GM21576 (cell line): ENCODE measurements around the gene ZNF185.

Source experiments
- ATAC-seq: cut with Tn5 transposase; IDR thresholded peaks from one replicate; pipeline ENCODE4 v1.9.1; 2021; ENCODE audit warnings: mild to moderate bottlenecking, moderate library complexity; ENCODE audit not compliant: unreplicated experiment

ZNF185 gene

GRCh38 chrX:152897222-152898131, at the start of gene ZNF185:
Gene ZNF185, plus strand, starts transcription at chrX:152898067. Its CDS starts 16,423 bp downstream, at chrX:152914490.
- ATAC-seq, result no peak

GRCh38 chrX:152850465-152850864, 47.4 kb upstream of the ZNF185 start:
- no peak for ATAC-seq

GRCh38 chrX:152853986-152854385, 43.9 kb upstream of the ZNF185 start:
- ATAC-seq, result no peak

- ATAC-seq, result no peak
Observed at GRCh38 chrX:152861116-152861515, 36.8 kb upstream of the ZNF185 start.

- ATAC-seq, result no peak
Observed at GRCh38 chrX:152861826-152862225, 36.0 kb upstream of the ZNF185 start.

DNA sequence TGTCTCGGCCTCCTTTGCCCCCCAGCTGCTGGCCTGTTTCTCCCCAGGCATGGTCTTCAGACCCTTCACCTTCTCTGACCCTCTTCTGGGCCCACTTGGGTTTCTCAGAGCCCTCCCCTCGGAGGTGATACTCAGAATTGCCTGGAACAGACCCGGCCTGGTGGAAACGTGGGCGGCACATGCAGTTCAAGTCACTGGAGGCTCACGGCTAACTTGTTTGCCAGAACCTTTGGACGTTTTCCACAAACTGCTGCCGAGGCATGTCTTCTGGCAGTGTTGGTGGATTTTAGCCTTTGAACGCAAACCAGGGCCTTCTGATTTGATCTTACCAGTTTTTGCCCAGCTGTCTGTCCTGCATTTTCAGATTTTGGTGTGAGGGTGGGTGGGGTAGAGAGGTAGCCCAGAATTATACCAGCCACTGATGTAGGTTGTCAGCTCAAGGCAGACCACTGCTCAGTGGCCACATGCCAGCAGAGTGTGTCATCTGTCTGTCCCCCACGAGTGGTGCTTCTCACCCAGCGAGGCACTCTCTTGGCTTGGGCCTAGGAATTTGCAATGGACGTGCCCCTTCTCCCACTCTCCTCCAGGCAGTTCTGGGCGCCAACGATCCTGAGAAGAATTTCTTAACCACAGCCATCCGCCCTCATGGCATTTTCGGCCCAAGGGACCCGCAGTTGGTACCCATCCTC, 32.5 kb upstream of the ZNF185 start:
- ATAC-seq, result no peak

- no peak for ATAC-seq
Observed at GRCh38 chrX:152866386-152866785, 31.5 kb upstream of the ZNF185 start.

- ATAC-seq, result no peak
Observed at GRCh38 chrX:152869972-152870371, 27.9 kb upstream of the ZNF185 start.

DNA sequence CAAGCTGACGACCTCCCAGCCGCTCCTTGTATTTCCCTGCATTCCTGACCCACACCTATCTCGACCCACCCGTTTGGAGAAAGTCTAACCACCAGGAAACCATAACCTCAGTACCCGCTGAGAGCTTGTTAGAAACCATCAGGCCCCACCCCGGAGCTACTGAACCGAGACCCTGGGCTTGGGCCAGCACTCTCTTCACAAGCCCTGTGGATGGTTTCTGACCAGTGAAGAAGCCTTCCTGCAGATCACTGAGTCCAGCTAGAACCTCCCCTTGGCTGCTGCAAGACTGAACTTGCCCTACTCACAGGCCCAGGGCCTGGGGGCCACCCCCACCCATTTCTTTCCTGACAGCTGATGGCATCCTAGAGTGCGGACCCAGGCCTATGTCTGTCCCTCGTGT, 26.6 kb upstream of the ZNF185 start:
- no peak for ATAC-seq

DNA sequence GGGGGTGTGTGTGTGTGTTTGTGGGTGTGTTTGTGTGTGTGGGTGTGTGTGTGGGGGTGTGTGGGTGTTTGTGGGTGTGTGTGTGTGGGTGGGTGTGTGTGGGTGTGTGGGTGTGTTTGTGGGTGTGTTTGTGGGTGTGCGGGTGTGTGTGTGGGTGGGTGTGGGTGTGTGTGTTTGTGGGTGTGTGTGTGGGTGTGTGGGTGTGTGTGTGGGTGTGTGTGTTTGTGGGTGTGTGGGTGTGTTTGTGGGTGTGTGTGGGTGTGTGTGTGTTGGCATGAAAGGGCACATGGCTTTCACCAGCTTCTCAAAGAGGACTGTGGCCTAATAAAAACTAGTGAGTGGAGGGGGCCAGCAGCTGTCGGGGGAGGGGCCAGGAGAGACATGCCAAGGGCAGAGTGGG, 25.3 kb upstream of the ZNF185 start:
- no peak for ATAC-seq

- no peak for ATAC-seq
Observed at GRCh38 chrX:152873361-152873760, 24.5 kb upstream of the ZNF185 start.

DNA sequence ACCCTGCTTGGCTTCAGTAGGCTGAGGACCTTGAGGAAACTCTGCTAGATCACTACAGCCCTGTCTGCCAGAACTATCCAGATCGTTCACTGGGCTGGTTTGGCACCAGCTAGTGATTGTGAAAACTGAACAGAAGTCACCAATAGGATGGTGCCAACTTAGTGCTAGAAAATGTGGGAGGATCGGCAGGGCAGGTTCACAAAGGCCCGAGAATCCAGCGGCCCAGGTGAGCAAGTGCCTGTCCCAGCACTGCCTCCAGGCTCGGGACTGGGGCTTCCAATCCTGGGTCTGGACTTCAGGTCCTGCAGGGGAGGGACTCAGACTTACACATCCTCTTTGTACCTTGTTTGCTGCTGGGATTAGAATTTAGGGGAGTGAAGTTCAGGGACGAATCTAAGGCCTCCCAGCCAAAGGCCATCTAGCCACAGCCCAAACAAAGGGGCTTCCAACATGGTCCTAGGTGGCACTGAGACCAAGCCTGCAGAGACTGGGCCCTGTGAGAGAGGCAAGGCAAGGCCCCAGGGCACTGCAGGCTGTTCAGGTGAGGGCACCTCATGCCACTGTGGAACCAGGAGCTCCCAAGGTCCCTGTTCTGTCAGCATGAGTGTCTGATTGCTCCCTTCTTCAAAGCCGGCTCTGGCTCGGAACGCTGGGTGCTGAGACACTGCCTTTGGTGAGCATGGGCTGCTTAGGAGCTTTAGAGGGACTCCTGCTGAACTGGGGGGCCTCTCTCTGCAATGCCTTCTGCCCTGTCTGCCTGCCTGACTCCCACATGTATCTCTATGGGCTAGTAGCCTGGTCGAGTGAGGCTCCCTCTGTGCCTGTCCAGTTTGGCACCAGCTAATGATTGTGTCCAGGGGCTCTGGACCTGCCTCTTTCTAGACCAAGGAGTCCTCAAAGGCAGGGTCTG, 20.7 kb upstream of the ZNF185 start:
- ATAC-seq, result no peak

DNA sequence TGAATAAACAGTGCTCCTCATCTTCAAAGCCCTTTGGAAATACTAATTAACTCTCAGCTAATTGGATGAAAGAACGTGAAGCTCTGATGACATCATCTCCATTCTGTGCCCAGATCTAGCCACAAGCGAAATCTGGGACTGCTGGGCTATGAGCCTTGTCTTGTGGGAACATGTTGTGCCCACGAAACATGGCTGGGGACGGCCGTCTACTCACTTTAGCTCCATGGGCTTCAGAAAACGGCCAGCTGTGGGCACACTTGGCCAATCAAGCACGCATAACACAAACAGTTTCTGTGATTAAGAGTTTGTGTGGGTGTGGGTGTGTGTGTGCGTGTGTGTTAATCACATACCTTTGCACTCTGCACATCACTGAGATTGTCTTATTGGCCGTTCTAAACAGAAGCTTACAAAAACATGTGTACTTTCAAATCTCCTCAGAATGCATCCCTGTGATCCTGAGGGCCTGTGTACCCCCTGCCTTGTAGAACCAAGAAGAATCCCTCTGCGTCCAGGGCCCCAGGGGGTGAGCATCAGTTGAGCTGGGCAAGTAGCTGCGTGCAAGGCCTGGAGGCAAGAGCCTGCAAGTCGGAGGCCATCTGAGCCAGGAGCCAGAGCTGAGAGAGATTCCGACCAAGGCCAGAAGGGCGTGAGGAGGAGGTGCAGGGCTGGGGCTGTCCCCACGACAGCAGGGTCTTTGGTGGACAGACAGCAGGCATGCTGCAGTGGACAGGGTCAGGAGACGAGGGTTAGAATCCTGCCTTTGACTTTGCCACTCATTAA, 18.7 kb upstream of the ZNF185 start:
- ATAC-seq, result no peak

GRCh38 chrX:152881289-152881688, 16.6 kb upstream of the ZNF185 start:
- no peak for ATAC-seq

DNA sequence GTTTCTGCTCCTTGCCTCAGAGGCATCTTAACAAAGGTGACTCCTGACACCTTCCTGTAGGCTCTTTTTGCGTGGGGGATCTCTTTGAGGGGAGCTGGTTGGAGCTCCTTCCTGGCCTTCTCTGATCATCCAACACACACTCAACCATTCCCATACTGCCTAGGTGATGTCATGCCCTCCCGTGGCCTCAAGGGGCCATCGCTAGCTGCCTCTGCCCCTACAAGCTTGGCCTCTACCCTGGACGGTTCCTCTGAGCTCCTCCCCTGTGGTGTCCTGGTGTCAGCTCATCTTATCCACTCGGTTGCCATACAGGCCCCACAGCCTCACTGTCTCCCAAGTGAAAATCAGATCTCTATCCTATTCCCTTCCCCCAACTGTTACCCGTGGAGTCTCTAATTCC, 13.7 kb upstream of the ZNF185 start:
- ATAC-seq, result no peak

GRCh38 chrX:152886716-152887115, 11.2 kb upstream of the ZNF185 start:
- ATAC-seq, result no peak

DNA sequence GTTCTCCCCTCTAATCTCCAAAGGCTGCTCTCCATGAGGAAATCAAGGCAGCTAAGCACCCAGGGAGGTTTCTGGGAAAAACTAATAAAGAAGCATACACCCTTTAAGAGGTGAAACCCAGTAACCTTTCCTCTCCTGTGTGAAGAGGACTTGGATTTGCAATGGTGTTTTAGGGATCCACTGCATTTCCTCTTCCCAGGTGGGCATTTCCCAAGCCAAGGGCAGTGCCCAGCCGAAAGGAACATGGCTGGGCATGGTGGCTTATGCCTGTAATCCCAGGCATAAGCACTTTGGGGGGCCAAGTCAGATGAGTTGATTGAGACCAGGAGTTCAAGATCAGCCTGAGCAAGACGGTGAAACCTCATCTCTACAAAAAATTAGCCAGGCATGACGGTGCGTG, 5.4 kb upstream of the ZNF185 start:
- no peak for ATAC-seq

GRCh38 chrX:152892999-152893891, 4.6 kb upstream of the ZNF185 start:
- ATAC-seq, result no peak

DNA sequence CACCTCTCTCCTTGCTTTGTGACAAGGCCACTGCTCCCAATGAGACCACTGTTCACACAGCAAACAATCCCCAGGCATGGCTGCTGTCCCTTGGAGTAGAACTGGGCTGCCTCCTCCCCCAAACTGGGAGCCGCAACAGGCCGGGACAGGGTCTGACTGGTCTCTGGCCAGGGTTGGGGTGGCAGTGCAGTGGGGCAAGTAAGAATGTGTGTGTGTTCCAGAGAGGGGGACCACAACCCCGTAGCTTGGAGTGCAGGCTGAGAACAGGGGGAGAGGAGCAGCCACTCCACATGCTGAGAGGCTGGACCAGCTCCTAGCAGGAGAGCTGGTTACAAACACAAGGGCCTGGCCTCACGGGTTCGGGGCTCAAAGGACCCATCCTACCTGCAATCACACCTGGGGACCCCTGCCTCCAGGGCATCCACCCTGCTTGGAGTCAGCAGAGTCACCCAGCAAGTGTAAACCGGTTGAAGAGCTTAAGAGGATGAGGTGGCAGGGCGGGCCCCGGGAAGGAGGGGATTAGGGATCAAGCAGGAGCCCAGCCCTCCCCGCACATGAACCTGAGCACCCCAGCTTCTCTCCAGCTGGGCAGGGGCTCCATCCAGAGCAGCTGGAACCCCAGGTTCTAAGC, 3.8 kb upstream of the ZNF185 start:
- ATAC-seq, result no peak
